H9 (cell line): Measurements from ENCODE around the gene CES1. TPM values are rescaled to one million over a fixed set of nuclear protein-coding genes. Genes with fewer than 3 reads are reported as not detected.

Experiments used
- DNase-seq: peaks from one replicate; pipeline ENCODE4 v3.0.0-alpha.2; 2017
- H2AFZ ChIP-seq: one replicate; pipeline ENCODE4 v1.6.1; 2013; ENCODE audit warnings: mild to moderate bottlenecking, low read length, control low read depth, moderate library complexity
- H2AK5ac ChIP-seq: 2 replicates; pipeline ENCODE4 v1.6.1; 2013; ENCODE audit warnings: low read length, control low read depth, mixed read lengths; ENCODE audit not compliant: insufficient read length
- H2BK120ac ChIP-seq: one replicate; pipeline ENCODE4 v1.6.1; 2013; ENCODE audit warnings: low read depth, mild to moderate bottlenecking, low read length, control low read depth, inconsistent platforms; ENCODE audit not compliant: poor library complexity, severe bottlenecking
- H2BK12ac ChIP-seq: 2 replicates; pipeline ENCODE4 v1.6.1; 2013; ENCODE audit warnings: low read length, control low read depth, mixed read lengths, low read depth; ENCODE audit not compliant: insufficient read length
- H2BK15ac ChIP-seq: 2 replicates; pipeline ENCODE4 v1.6.1; 2013; ENCODE audit warnings: low read depth, low read length, control low read depth
- H2BK20ac ChIP-seq: one replicate; pipeline ENCODE4 v1.6.1; 2013; ENCODE audit warnings: low read depth, mild to moderate bottlenecking, low read length, control low read depth, inconsistent platforms; ENCODE audit not compliant: poor library complexity, severe bottlenecking
- H2BK5ac ChIP-seq: 2 replicates; pipeline ENCODE4 v1.6.1; 2013; ENCODE audit warnings: low read length, control low read depth, mixed read lengths; ENCODE audit not compliant: insufficient read length
- H3K14ac ChIP-seq: 2 replicates; pipeline ENCODE4 v1.6.1; 2013; ENCODE audit warnings: low read length, control low read depth; ENCODE audit not compliant: insufficient read depth
- H3K18ac ChIP-seq: 2 replicates; pipeline ENCODE4 v1.6.1; 2013; ENCODE audit warnings: low read depth, mild to moderate bottlenecking, mixed read lengths, low read length, control low read depth; ENCODE audit not compliant: insufficient read length
- H3K23ac ChIP-seq: 2 replicates; pipeline ENCODE4 v1.6.1; 2013; ENCODE audit warnings: low read length, control low read depth, mixed read lengths, low read depth; ENCODE audit not compliant: insufficient read length
- H3K23me2 ChIP-seq: 2 replicates; pipeline ENCODE4 v1.6.1; 2013; ENCODE audit warnings: low read depth, mild to moderate bottlenecking, mixed read lengths, low read length, control low read depth; ENCODE audit not compliant: insufficient read length, poor library complexity, severe bottlenecking
- H3K27ac ChIP-seq: 2 replicates; pipeline ENCODE4 v1.5.1; 2013; ENCODE audit warnings: low read length, control low read depth, mixed read lengths, low read depth; ENCODE audit not compliant: insufficient read length
- H3K27me3 ChIP-seq: 2 replicates; pipeline ENCODE4 v1.6.1; 2013; ENCODE audit warnings: low read length, control low read depth, inconsistent platforms; ENCODE audit not compliant: insufficient read depth
- H3K4ac ChIP-seq: 2 replicates; pipeline ENCODE4 v1.6.1; 2013; ENCODE audit warnings: low read depth, mild to moderate bottlenecking, control low read depth, inconsistent platforms, low read length, moderate library complexity
- H3K4me1 ChIP-seq: 2 replicates; pipeline ENCODE4 v1.6.1; 2013; ENCODE audit warnings: low read length, control low read depth, inconsistent platforms; ENCODE audit not compliant: insufficient read depth
- H3K4me2 ChIP-seq: 2 replicates; pipeline ENCODE4 v1.6.1; 2013; ENCODE audit warnings: low read length, control low read depth, mixed read lengths; ENCODE audit not compliant: insufficient read length, insufficient read depth
- H3K56ac ChIP-seq: 2 replicates; pipeline ENCODE4 v1.6.1; 2013; ENCODE audit warnings: low read depth, mild to moderate bottlenecking, mixed read lengths, low read length, control low read depth; ENCODE audit not compliant: insufficient read length
- H3K79me1 ChIP-seq: 2 replicates; pipeline ENCODE4 v1.6.1; 2013; ENCODE audit warnings: low read depth, mild to moderate bottlenecking, moderate library complexity, low read length, control low read depth, inconsistent platforms; ENCODE audit not compliant: insufficient read depth, poor library complexity, severe bottlenecking
- H3K79me2 ChIP-seq: 2 replicates; pipeline ENCODE4 v1.6.1; 2013; ENCODE audit warnings: low read length, control low read depth, inconsistent platforms; ENCODE audit not compliant: insufficient read depth
- H3K9ac ChIP-seq: 2 replicates; pipeline ENCODE4 v1.6.1; 2013; ENCODE audit warnings: low read length, control low read depth, mixed read lengths; ENCODE audit not compliant: insufficient read length; ENCODE audit errors: extremely low read depth
- H3K9me3 ChIP-seq: one replicate; pipeline ENCODE4 v1.6.1; 2013; ENCODE audit warnings: low read depth, low read length, inconsistent platforms; ENCODE audit not compliant: control insufficient read depth
- H3T11ph ChIP-seq: one replicate; pipeline ENCODE4 v1.6.1; 2013; ENCODE audit warnings: mild to moderate bottlenecking, low read length, control low read depth, inconsistent platforms
- H4K20me1 ChIP-seq: one replicate; pipeline ENCODE4 v1.6.1; 2013; ENCODE audit not compliant: control insufficient read depth, insufficient read length, insufficient read depth
- H4K5ac ChIP-seq: 2 replicates; pipeline ENCODE4 v1.6.1; 2013; ENCODE audit warnings: low read depth, mild to moderate bottlenecking, mixed read lengths, low read length, control low read depth; ENCODE audit not compliant: insufficient read length
- H4K8ac ChIP-seq: replicated peaks from 2 replicates; pipeline ENCODE4 v1.6.1; 2013; ENCODE audit warnings: low read length, control low read depth, mixed read lengths, low read depth; ENCODE audit not compliant: insufficient read length
- H4K91ac ChIP-seq: 2 replicates; pipeline ENCODE4 v1.6.1; 2013; ENCODE audit warnings: low read depth, mild to moderate bottlenecking, moderate library complexity, mixed read lengths, low read length, control low read depth; ENCODE audit not compliant: insufficient read length
- H3K27ac Mint-ChIP-seq, 3 experiments: 2 replicates in 2 of 3; 3 replicates in 1 of 3; pipeline ENCODE4 v1.8.0; 2020 to 2021; ENCODE audit warnings: mixed read lengths in 3 of 3, mild to moderate bottlenecking in 1 of 3, moderate library complexity in 1 of 3
- H3K27me3 Mint-ChIP-seq: 2 replicates; pipeline ENCODE4 v1.8.0; 2021; ENCODE audit warnings: low read depth, mild to moderate bottlenecking, moderate library complexity, mixed read lengths
- H3K36me3 Mint-ChIP-seq, 3 experiments: 2 replicates in 2 of 3; 3 replicates in 1 of 3; pipeline ENCODE4 v1.8.0; 2020 to 2021; ENCODE audit warnings: low read depth in 3 of 3, mixed read lengths in 3 of 3; ENCODE audit not compliant: insufficient read depth in 1 of 3
- H3K4me1 Mint-ChIP-seq, 2 experiments: 2 replicates each; pipeline ENCODE4 v1.8.0; 2020; ENCODE audit warnings: mixed read lengths in 2 of 2
- H3K4me3 Mint-ChIP-seq, 2 experiments: 2 replicates in 1 of 2; 3 replicates in 1 of 2; pipeline ENCODE4 v1.8.0; 2020 to 2021; ENCODE audit warnings: mild to moderate bottlenecking in 2 of 2, mixed read lengths in 2 of 2, moderate library complexity in 1 of 2
- H3K9me3 Mint-ChIP-seq, 2 experiments: 2 replicates in 1 of 2; 3 replicates in 1 of 2; pipeline ENCODE4 v1.8.0; 2020; ENCODE audit warnings: mild to moderate bottlenecking in 2 of 2, mixed read lengths in 2 of 2, moderate library complexity in 1 of 2
- WGBS: extraction: QIAGEN DNeasy Blood & Tissue Kit; methylation state at CpG from one replicate; pipeline ENCODE4 v1.1.7; 2013; ENCODE audit warnings: missing lambda C conversion rate, low lambda C conversion rate, mixed read lengths; ENCODE audit not compliant: insufficient read length; ENCODE audit errors: extremely low coverage; 5-methylcytosine and 5-hydroxymethylcytosine counted together
- total RNA-seq: library from RNA; stranded (reverse); gene quantifications from 2 replicates; pipeline ENCODE4 v1.2.1, GENCODE V29; 2021
- TF ChIP-seq, protein P1 (sequence below): fragments of 200-600 bp; sonication (generic); conservative IDR thresholded peaks from 3 replicates; pipeline ENCODE4 v1.8.0; 2021; ENCODE audit warnings: antibody characterized with exemption, mild to moderate bottlenecking

CES1 gene
- total RNA-seq, 1 experiment from 2014 or later, result not detected

DNA sequence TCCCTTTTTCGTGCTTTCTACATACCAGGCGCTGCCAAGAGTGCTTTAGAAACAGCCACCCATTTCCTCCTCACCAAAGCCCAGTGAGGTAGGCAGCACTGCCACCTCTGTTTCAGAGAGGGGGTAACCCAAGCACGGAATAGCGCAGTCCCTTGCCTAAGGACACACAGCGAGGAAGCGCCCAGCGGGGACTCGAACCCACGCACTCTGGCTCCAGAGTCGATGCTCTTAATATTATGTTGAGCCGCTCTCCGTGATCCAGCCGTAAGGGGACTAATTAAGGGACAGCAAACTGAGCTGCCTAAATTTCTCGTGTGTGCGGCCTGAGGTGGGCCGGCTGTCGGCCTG lies 497 bp downstream of the CES1 start:
- no peak overlapping the region for H4K91ac ChIP-seq
- TF ChIP-seq, protein P1, sequence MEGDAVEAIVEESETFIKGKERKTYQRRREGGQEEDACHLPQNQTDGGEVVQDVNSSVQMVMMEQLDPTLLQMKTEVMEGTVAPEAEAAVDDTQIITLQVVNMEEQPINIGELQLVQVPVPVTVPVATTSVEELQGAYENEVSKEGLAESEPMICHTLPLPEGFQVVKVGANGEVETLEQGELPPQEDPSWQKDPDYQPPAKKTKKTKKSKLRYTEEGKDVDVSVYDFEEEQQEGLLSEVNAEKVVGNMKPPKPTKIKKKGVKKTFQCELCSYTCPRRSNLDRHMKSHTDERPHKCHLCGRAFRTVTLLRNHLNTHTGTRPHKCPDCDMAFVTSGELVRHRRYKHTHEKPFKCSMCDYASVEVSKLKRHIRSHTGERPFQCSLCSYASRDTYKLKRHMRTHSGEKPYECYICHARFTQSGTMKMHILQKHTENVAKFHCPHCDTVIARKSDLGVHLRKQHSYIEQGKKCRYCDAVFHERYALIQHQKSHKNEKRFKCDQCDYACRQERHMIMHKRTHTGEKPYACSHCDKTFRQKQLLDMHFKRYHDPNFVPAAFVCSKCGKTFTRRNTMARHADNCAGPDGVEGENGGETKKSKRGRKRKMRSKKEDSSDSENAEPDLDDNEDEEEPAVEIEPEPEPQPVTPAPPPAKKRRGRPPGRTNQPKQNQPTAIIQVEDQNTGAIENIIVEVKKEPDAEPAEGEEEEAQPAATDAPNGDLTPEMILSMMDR, result no peak
- H4K5ac ChIP-seq, result no peak overlapping the region
- no peaks in the 10 kb centered on the region for H3K9me3 ChIP-seq
- H3K4ac ChIP-seq, result no peak overlapping the region
- H3K4me2 ChIP-seq, result no peak overlapping the region
- Mint-ChIP-seq H3K4me1 (peaks cover 5 to 11% of the 10 kb centered on the region in 2 experiments), H3K36me3 (no peaks in the 10 kb centered on the region), H3K27me3 (peaks cover 32% of the 10 kb centered on the region), H3K9me3 (no peaks in the 10 kb centered on the region), H3K4me3 (no peak overlapping the region), H3K27ac (no peak overlapping the region)
- no peak overlapping the region for H2BK120ac ChIP-seq
- no peaks in the 10 kb centered on the region for H3K4me1 ChIP-seq
- H4K8ac ChIP-seq, result no peak overlapping the region
- H2BK20ac ChIP-seq, result no peak overlapping the region
- H3K23ac ChIP-seq, result no peak overlapping the region
- no peak overlapping the region for H2BK15ac ChIP-seq
- H3K27me3 ChIP-seq, result no peaks in the 10 kb centered on the region
- no peak overlapping the region for H3K14ac ChIP-seq
- no peak overlapping the region for H2BK5ac ChIP-seq
- H3T11ph ChIP-seq, result no peak overlapping the region
- no peaks in the 10 kb centered on the region for H4K20me1 ChIP-seq
- H3K9ac ChIP-seq, result no peak overlapping the region
- no CpG with 5 or more reads among the region's 17 CpGs for WGBS
- H3K79me2 ChIP-seq, result no peaks in the 10 kb centered on the region
- H3K79me1 ChIP-seq, result no peaks in the 10 kb centered on the region
- no peak overlapping the region for H3K18ac ChIP-seq
- H3K56ac ChIP-seq, result no peak overlapping the region
- DNase-seq, result no peak
- no peak overlapping the region for H2AK5ac ChIP-seq
- H3K27ac ChIP-seq, result no peak overlapping the region
- no peak overlapping the region for H2AFZ ChIP-seq
- H2BK12ac ChIP-seq, result no peak overlapping the region
- no peaks in the 10 kb centered on the region for H3K23me2 ChIP-seq
